ENCODE measurements around the gene ZDHHC16.

DNA sequence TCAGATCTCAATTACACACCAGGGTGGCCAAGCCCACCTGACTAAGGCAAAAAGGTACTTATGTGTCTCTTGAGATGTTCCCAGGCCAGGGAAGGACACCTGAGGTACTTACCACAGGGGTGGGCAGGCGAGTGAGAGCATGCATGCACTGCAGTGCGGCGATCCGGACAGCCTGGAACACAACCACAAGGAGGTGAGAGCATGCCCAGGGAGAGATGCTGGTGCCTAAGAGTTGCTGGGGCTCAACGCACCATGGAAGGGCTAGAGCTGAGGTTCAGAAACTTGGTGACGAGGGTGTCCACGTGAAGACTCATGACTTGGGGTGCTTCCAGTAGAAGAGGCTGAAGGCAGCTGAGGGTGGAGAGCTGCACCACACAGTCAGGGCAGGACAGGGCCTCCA, 13.1 kb downstream of the ZDHHC16 start:
- TF ChIP-seq, protein P1, sequence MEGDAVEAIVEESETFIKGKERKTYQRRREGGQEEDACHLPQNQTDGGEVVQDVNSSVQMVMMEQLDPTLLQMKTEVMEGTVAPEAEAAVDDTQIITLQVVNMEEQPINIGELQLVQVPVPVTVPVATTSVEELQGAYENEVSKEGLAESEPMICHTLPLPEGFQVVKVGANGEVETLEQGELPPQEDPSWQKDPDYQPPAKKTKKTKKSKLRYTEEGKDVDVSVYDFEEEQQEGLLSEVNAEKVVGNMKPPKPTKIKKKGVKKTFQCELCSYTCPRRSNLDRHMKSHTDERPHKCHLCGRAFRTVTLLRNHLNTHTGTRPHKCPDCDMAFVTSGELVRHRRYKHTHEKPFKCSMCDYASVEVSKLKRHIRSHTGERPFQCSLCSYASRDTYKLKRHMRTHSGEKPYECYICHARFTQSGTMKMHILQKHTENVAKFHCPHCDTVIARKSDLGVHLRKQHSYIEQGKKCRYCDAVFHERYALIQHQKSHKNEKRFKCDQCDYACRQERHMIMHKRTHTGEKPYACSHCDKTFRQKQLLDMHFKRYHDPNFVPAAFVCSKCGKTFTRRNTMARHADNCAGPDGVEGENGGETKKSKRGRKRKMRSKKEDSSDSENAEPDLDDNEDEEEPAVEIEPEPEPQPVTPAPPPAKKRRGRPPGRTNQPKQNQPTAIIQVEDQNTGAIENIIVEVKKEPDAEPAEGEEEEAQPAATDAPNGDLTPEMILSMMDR (IDR thresholded peaks at IDR 0.05), result no peak
- TF ChIP-seq POLR2A (IDR thresholded peaks at IDR 0.05), result no peak
